Omental fat pad (tissue), 4 donors: ENCODE measurements around the gene LMNA. TPM values are rescaled to one million over a fixed set of nuclear protein-coding genes. Genes with fewer than 3 reads are reported as not detected.
"Not testable (repeated sequence)": the region's sequence is repeated elsewhere in the genome, so short reads cannot be mapped to it uniquely, and the experiment has no call there.

Experiments
- ATAC-seq: fragments of 150-250 bp; one replicate; pipeline ENCODE4 v1.9.1; 2016; ENCODE audit warnings: mild to moderate bottlenecking, moderate library complexity; ENCODE audit not compliant: low FRiP score
- DNase-seq: peaks from one replicate; pipeline ENCODE4 v3.0.0-alpha.2; 2019; ENCODE audit warnings: low spot score
- CTCF ChIP-seq, 3 donors: fragments of 450-650 bp; IDR thresholded peaks; one replicate each; pipeline ENCODE4 v1.5.1; 2016 to 2017; ENCODE audit warnings: antibody characterized with exemption in 3 of 3, mild to moderate bottlenecking in 3 of 3, moderate library complexity in 2 of 3
- total RNA-seq, 4 donors: library from RNA; depleted of rRNA; stranded (reverse); fragments of >200 nt; gene quantifications; one replicate each; pipeline ENCODE4 v1.1.0, GENCODE V29; 2016

The LMNA gene
- total RNA-seq, 4 donors from 2014 or later = 288 to 1,820 (median 589) TPM

- DNase-seq = no peak
- no peak for TF ChIP-seq CTCF (IDR thresholded peaks at IDR 0.05)
- no peak for ATAC-seq
Measured at GRCh38 chr1:156113282-156113950, 1.1 kb upstream of the LMNA start.

DNA sequence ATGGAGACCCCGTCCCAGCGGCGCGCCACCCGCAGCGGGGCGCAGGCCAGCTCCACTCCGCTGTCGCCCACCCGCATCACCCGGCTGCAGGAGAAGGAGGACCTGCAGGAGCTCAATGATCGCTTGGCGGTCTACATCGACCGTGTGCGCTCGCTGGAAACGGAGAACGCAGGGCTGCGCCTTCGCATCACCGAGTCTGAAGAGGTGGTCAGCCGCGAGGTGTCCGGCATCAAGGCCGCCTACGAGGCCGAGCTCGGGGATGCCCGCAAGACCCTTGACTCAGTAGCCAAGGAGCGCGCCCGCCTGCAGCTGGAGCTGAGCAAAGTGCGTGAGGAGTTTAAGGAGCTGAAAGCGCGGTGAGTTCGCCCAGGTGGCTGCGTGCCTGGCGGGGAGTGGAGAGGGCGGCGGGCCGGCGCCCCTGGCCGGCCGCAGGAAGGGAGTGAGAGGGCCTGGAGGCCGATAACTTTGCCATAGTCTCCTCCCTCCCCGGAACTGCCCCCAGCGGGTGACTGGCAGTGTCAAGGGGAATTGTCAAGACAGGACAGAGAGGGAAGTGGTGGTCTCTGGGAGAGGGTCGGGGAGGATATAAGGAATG is 505 bp downstream of the LMNA start:
- no peak for TF ChIP-seq CTCF (IDR thresholded peaks at IDR 0.05)
- DNase-seq (no peak), ATAC-seq (no peak)

DNA sequence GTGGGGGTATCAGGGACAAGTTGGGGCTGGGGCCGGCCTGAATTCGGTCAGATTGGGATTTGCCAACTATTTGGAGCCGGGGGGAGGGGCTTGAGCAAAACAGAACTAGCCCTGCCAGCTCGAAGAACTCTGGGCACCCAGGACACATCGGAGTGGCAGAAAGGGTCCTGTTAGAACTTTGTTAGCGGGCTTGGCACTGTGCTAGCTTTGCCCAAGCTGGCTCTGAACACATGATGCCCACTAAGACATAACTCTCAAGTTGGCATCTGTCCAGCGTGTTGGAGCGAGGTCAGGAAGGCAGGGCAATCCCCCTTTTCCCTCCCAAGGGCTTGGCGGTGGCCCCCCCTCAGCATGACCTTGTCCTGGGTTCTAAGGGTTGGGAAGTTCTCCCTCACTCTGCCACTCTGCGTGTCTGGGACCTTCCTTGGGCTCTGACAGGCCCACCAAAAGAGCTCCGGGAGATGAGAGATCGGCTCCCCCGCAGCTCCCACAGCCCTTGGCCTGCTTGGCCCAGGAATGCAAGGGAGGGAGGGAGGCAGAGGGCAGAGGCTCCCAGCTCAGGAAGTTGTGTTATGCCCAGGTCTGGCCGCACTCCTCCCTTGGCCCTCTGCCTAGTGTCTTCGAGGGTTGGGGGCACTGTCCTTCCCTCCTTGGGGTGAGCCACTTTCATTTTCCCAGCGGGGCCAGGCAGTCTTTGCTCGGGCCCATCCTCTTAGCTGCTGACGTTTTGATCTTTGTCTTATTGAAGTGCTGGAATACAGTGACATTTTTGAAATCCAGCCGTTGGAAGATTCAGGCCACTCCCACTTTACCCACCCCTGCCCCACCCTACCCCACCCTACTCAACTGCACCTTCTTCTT is 1.2 kb downstream of the LMNA start:
- DNase-seq = no peak
- TF ChIP-seq CTCF (IDR thresholded peaks at IDR 0.05) = no peak
- no peak for ATAC-seq

DNA sequence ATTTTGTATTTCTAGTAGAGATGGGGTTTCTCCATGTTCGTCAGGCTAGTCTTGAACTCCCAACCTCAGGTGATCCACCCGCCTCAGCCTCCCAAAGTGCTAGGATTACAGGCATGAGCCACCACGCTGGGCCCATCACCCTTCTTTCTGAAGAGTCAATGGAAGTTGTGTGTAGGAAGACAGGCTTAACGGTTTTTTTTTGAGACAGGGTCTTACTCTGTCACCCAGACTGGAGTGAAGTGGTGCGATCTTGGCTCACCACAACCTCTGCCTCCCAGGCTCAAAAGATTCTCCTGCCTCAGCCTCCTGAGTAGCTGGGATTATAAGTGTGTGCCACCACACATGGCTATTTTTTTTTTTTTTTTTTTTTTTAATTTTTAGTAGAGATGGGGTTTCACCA is 2.2 kb downstream of the LMNA start:
- ATAC-seq, DNase-seq: not testable (repeated sequence)

- no peak for ATAC-seq
- no peak for TF ChIP-seq CTCF (IDR thresholded peaks at IDR 0.05)
- DNase-seq = no peak
Measured at GRCh38 chr1:156117414-156118176, 3.1 kb downstream of the LMNA start.

- DNase-seq (no peak), ATAC-seq (no peak)
- TF ChIP-seq CTCF (IDR thresholded peaks at IDR 0.05) = no peak
Measured at GRCh38 chr1:156118177-156118868, 3.8 kb downstream of the LMNA start.
